ENCODE data around the gene DAD1.

DAD1 gene

GRCh38 chr14:22614240-22614799 is 25.3 kb upstream of the DAD1 start:
- H3K4me3 ChIP-seq (ENCODE audit: low read length): no peak overlapping the region
- H3K4me1 ChIP-seq (ENCODE audit: control insufficient read depth, low read depth, low read length): peaks cover 9% of the 10 kb centered on the region
- H3K9me3 ChIP-seq (ENCODE audit: control insufficient read depth, low read depth, low read length): no peaks in the 10 kb centered on the region
- H3K36me3 ChIP-seq (ENCODE audit: control insufficient read depth, low read depth, low read length): peaks cover 24% of the 10 kb centered on the region
- H3K27ac ChIP-seq (ENCODE audit: low read length): no peak overlapping the region
- H3K27me3 ChIP-seq (ENCODE audit: control insufficient read depth, insufficient read depth, low read length): no peaks in the 10 kb centered on the region
- H3K9ac ChIP-seq (ENCODE audit: low read length): no peak overlapping the region

- no peak overlapping the region for H3K27ac ChIP-seq (ENCODE audit: low read length)
- H3K36me3 ChIP-seq (ENCODE audit: control insufficient read depth, low read depth, low read length): peaks cover 25% of the 10 kb centered on the region
- H3K9me3 ChIP-seq (ENCODE audit: control insufficient read depth, low read depth, low read length): no peaks in the 10 kb centered on the region
- peaks cover 9% of the 10 kb centered on the region for H3K4me1 ChIP-seq (ENCODE audit: control insufficient read depth, low read depth, low read length)
- no peak overlapping the region for H3K4me3 ChIP-seq (ENCODE audit: low read length)
- H3K27me3 ChIP-seq (ENCODE audit: control insufficient read depth, insufficient read depth, low read length): no peaks in the 10 kb centered on the region
- H3K9ac ChIP-seq (ENCODE audit: low read length): no peak overlapping the region
Measured at GRCh38 chr14:22613736-22614239, 24.8 kb upstream of the DAD1 start.

GRCh38 chr14:22613106-22613695 is 24.2 kb upstream of the DAD1 start:
- no peak overlapping the region for H3K9ac ChIP-seq (ENCODE audit: low read length)
- H3K36me3 ChIP-seq (ENCODE audit: control insufficient read depth, low read depth, low read length): peaks cover 29% of the 10 kb centered on the region
- no peak overlapping the region for H3K27ac ChIP-seq (ENCODE audit: low read length)
- H3K4me3 ChIP-seq (ENCODE audit: low read length): no peak overlapping the region
- H3K27me3 ChIP-seq (ENCODE audit: control insufficient read depth, insufficient read depth, low read length): no peaks in the 10 kb centered on the region
- H3K4me1 ChIP-seq (ENCODE audit: control insufficient read depth, low read depth, low read length): peaks cover 9% of the 10 kb centered on the region
- no peaks in the 10 kb centered on the region for H3K9me3 ChIP-seq (ENCODE audit: control insufficient read depth, low read depth, low read length)

GRCh38 chr14:22610931-22611330 is 21.9 kb upstream of the DAD1 start:
- H3K4me3 ChIP-seq (ENCODE audit: low read length): no peak overlapping the region
- H3K4me1 ChIP-seq (ENCODE audit: control insufficient read depth, low read depth, low read length): peaks cover 9% of the 10 kb centered on the region

GRCh38 chr14:22607291-22607690 is 18.3 kb upstream of the DAD1 start:
- Histone ChIP-seq H3K4me1 (ENCODE audit: control insufficient read depth, low read depth, low read length) (no peaks in the 10 kb centered on the region), H3K4me3 (ENCODE audit: low read length) (no peak overlapping the region), H3K9me3 (ENCODE audit: control insufficient read depth, low read depth, low read length) (no peaks in the 10 kb centered on the region), H3K9ac (ENCODE audit: low read length) (no peak overlapping the region), H3K36me3 (ENCODE audit: control insufficient read depth, low read depth, low read length) (peaks cover 84% of the 10 kb centered on the region), H3K27ac (ENCODE audit: low read length) (no peak overlapping the region), H3K27me3 (ENCODE audit: control insufficient read depth, insufficient read depth, low read length) (no peaks in the 10 kb centered on the region)

More at GRCh38 chr14:22610931-22611330, 21.9 kb upstream of the DAD1 start:
- H3K9me3 ChIP-seq (ENCODE audit: control insufficient read depth, low read depth, low read length): no peaks in the 10 kb centered on the region
- no peak overlapping the region for H3K27ac ChIP-seq (ENCODE audit: low read length)
- no peak overlapping the region for H3K9ac ChIP-seq (ENCODE audit: low read length)
- peaks cover 50% of the 10 kb centered on the region for H3K36me3 ChIP-seq (ENCODE audit: control insufficient read depth, low read depth, low read length)
- no peaks in the 10 kb centered on the region for H3K27me3 ChIP-seq (ENCODE audit: control insufficient read depth, insufficient read depth, low read length)

GRCh38 chr14:22606380-22606779 is 17.4 kb upstream of the DAD1 start:
- no peak overlapping the region for H3K4me3 ChIP-seq (ENCODE audit: low read length)
- H3K27ac ChIP-seq (ENCODE audit: low read length): no peak overlapping the region
- no peak overlapping the region for H3K9ac ChIP-seq (ENCODE audit: low read length)
- no peaks in the 10 kb centered on the region for H3K9me3 ChIP-seq (ENCODE audit: control insufficient read depth, low read depth, low read length)
- H3K4me1 ChIP-seq (ENCODE audit: control insufficient read depth, low read depth, low read length): no peaks in the 10 kb centered on the region
- peaks cover 87% of the 10 kb centered on the region for H3K36me3 ChIP-seq (ENCODE audit: control insufficient read depth, low read depth, low read length)
- no peaks in the 10 kb centered on the region for H3K27me3 ChIP-seq (ENCODE audit: control insufficient read depth, insufficient read depth, low read length)

- Histone ChIP-seq H3K27ac (ENCODE audit: low read length) (no peak overlapping the region), H3K27me3 (ENCODE audit: control insufficient read depth, insufficient read depth, low read length) (no peaks in the 10 kb centered on the region), H3K4me3 (ENCODE audit: low read length) (no peak overlapping the region), H3K9ac (ENCODE audit: low read length) (no peak overlapping the region), H3K4me1 (ENCODE audit: control insufficient read depth, low read depth, low read length) (peaks cover 9% of the 10 kb centered on the region), H3K36me3 (ENCODE audit: control insufficient read depth, low read depth, low read length) (peaks cover 65% of the 10 kb centered on the region), H3K9me3 (ENCODE audit: control insufficient read depth, low read depth, low read length) (no peaks in the 10 kb centered on the region)
Measured at GRCh38 chr14:22602862-22603261, 13.8 kb upstream of the DAD1 start.

- Histone ChIP-seq H3K27me3 (ENCODE audit: control insufficient read depth, insufficient read depth, low read length) (no peaks in the 10 kb centered on the region), H3K4me1 (ENCODE audit: control insufficient read depth, low read depth, low read length) (peaks cover 16% of the 10 kb centered on the region), H3K9me3 (ENCODE audit: control insufficient read depth, low read depth, low read length) (no peaks in the 10 kb centered on the region), H3K27ac (ENCODE audit: low read length) (no peak overlapping the region), H3K36me3 (ENCODE audit: control insufficient read depth, low read depth, low read length) (peaks cover 57% of the 10 kb centered on the region), H3K9ac (ENCODE audit: low read length) (no peak overlapping the region), H3K4me3 (ENCODE audit: low read length) (no peak overlapping the region)
Measured at GRCh38 chr14:22601996-22602395, 13.0 kb upstream of the DAD1 start.

GRCh38 chr14:22601456-22601855 is 12.4 kb upstream of the DAD1 start:
- Histone ChIP-seq H3K27me3 (ENCODE audit: control insufficient read depth, insufficient read depth, low read length) (no peaks in the 10 kb centered on the region), H3K4me3 (ENCODE audit: low read length) (no peak overlapping the region), H3K36me3 (ENCODE audit: control insufficient read depth, low read depth, low read length) (peaks cover 52% of the 10 kb centered on the region), H3K9ac (ENCODE audit: low read length) (no peak overlapping the region), H3K9me3 (ENCODE audit: control insufficient read depth, low read depth, low read length) (no peaks in the 10 kb centered on the region), H3K4me1 (ENCODE audit: control insufficient read depth, low read depth, low read length) (peaks cover 16% of the 10 kb centered on the region), H3K27ac (ENCODE audit: low read length) (no peak overlapping the region)

GRCh38 chr14:22600027-22600426 is 11.0 kb upstream of the DAD1 start:
- H3K9ac ChIP-seq (ENCODE audit: low read length): no peak overlapping the region
- H3K27ac ChIP-seq (ENCODE audit: low read length): no peak overlapping the region
- H3K27me3 ChIP-seq (ENCODE audit: control insufficient read depth, insufficient read depth, low read length): no peaks in the 10 kb centered on the region
- no peaks in the 10 kb centered on the region for H3K9me3 ChIP-seq (ENCODE audit: control insufficient read depth, low read depth, low read length)
- H3K36me3 ChIP-seq (ENCODE audit: control insufficient read depth, low read depth, low read length): peaks cover 38% of the 10 kb centered on the region
- H3K4me3 ChIP-seq (ENCODE audit: low read length): no peak overlapping the region
- H3K4me1 ChIP-seq (ENCODE audit: control insufficient read depth, low read depth, low read length): peaks cover 16% of the 10 kb centered on the region

GRCh38 chr14:22599349-22599748 is 10.3 kb upstream of the DAD1 start:
- H3K4me3 ChIP-seq (ENCODE audit: low read length): peak overlapping the region; percentile 91
- H3K4me1 ChIP-seq (ENCODE audit: control insufficient read depth, low read depth, low read length): peaks cover 16% of the 10 kb centered on the region
- H3K27me3 ChIP-seq (ENCODE audit: control insufficient read depth, insufficient read depth, low read length): no peaks in the 10 kb centered on the region
- H3K9me3 ChIP-seq (ENCODE audit: control insufficient read depth, low read depth, low read length): no peaks in the 10 kb centered on the region
- H3K9ac ChIP-seq (ENCODE audit: low read length): peak overlapping the region; percentile 62
- H3K27ac ChIP-seq (ENCODE audit: low read length): peak overlapping the region; percentile 56
- H3K36me3 ChIP-seq (ENCODE audit: control insufficient read depth, low read depth, low read length): peaks cover 32% of the 10 kb centered on the region

GRCh38 chr14:22598896-22599244 is 9.8 kb upstream of the DAD1 start:
- Histone ChIP-seq H3K27ac (ENCODE audit: low read length) (peak overlapping the region; percentile 79), H3K36me3 (ENCODE audit: control insufficient read depth, low read depth, low read length) (peaks cover 30% of the 10 kb centered on the region), H3K27me3 (ENCODE audit: control insufficient read depth, insufficient read depth, low read length) (no peaks in the 10 kb centered on the region)

More at GRCh38 chr14:22598896-22599244, 9.8 kb upstream of the DAD1 start:
- Histone ChIP-seq H3K9ac (ENCODE audit: low read length) (peak overlapping the region; percentile 62), H3K4me3 (ENCODE audit: low read length) (peak overlapping the region; percentile 91), H3K9me3 (ENCODE audit: control insufficient read depth, low read depth, low read length) (no peaks in the 10 kb centered on the region), H3K4me1 (ENCODE audit: control insufficient read depth, low read depth, low read length) (peaks cover 16% of the 10 kb centered on the region)
